ENCODE measurements around the gene XRCC5.

DNA sequence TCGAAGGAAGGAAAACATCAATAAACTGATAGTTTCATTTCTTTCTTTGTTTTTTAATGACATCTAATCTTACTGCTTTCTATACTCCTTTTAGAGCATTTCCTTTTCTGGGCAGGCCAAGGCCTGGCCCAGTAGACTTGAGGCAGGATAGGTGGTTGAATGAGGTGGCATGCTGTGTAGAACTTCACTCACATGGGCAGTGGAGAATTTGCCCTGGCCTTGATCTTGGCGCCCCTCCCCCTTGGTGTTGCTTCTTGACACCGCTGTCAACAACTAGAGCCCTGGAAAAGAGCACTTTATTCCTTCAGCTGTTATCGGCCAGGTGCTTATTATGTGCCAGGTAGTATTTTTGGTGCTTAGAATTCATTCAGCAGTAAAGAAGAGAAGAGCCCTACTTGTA lies 37.4 kb downstream of the XRCC5 start:
- TF ChIP-seq POLR2AphosphoS5 (IDR thresholded peaks at IDR 0.05; ENCODE audit: low read depth, low read length) (no peak), POLR2A (IDR thresholded peaks at IDR 0.05; ENCODE audit: low read depth, low read length) (no peak), TAF1 (IDR thresholded peaks at IDR 0.05; ENCODE audit: borderline replicate concordance, low read depth, low read length) (no peak)

Measured in GM12892 (cell line).